ENCODE measurements around the gene TSPEAR. TPM values are rescaled to one million over a fixed set of nuclear protein-coding genes. Genes with fewer than 3 reads are reported as not detected.
"Not testable (repeated sequence)": the region's sequence is repeated elsewhere in the genome, so short reads cannot be mapped to it uniquely, and the experiment has no call there.

TSPEAR gene
- polyA plus RNA-seq, 1 of the 3 experiments (the other 2 are of a cell fraction) = 0.08 TPM

GRCh38 chr21:44601596-44602462 lies 109.5 kb downstream of the TSPEAR start:
- 22% methylated on average over 16 of the region's 23 CpGs for WGBS (ENCODE audit: low lambda C conversion rate)
- Histone ChIP-seq H3K9me3 (no peaks in the 10 kb centered on the region), H4K20me1 (ENCODE audit: insufficient read depth) (no peaks in the 10 kb centered on the region), H3K79me2 (ENCODE audit: insufficient read depth) (no peaks in the 10 kb centered on the region), H3K4me3 (ENCODE audit: low read depth in 2 of 2, low read length in 1 of 2) (no peak overlapping the region), H3K9me2 (no peaks in the 10 kb centered on the region), H3K36me3 (replicated peaks in 1 of 2; ENCODE audit: control insufficient read depth in 1 of 2, insufficient read depth in 2 of 2, low read length in 1 of 2) (no peaks in the 10 kb centered on the region), H3K4me2 (no peak overlapping the region), H3K9ac (no peak overlapping the region), H3K27me3 (ENCODE audit: insufficient read depth) (peaks cover 10% of the 10 kb centered on the region; the same call in 1 of the 2 replicates), H3K27ac (ENCODE audit: low read depth in 2 of 2, low read length in 1 of 2) (no peak overlapping the region), H2AFZ (ENCODE audit: low read depth) (no peak overlapping the region), H3F3A (replicated peaks; ENCODE audit: insufficient read depth) (no peaks in the 10 kb centered on the region), H3K4me1 (ENCODE audit: control insufficient read depth in 1 of 2, insufficient read depth in 2 of 2, low read depth in 1 of 2, low read length in 1 of 2) (no peaks in the 10 kb centered on the region; a peak in 1 of 4 replicates)
- no peak for TF ChIP-seq MEF2A (IDR thresholded peaks at IDR 0.05; ENCODE audit: borderline replicate concordance, low read depth)
- no peak for TF ChIP-seq PBX3 (IDR thresholded peaks at IDR 0.05)
- TF ChIP-seq TAF1 (IDR thresholded peaks at IDR 0.05; ENCODE audit: borderline replicate concordance, low read depth, low read length) = no peak
- TF ChIP-seq RXRA (IDR thresholded peaks at IDR 0.05; ENCODE audit: borderline replicate concordance, low read depth) = no peak
- TF ChIP-seq, protein P1, sequence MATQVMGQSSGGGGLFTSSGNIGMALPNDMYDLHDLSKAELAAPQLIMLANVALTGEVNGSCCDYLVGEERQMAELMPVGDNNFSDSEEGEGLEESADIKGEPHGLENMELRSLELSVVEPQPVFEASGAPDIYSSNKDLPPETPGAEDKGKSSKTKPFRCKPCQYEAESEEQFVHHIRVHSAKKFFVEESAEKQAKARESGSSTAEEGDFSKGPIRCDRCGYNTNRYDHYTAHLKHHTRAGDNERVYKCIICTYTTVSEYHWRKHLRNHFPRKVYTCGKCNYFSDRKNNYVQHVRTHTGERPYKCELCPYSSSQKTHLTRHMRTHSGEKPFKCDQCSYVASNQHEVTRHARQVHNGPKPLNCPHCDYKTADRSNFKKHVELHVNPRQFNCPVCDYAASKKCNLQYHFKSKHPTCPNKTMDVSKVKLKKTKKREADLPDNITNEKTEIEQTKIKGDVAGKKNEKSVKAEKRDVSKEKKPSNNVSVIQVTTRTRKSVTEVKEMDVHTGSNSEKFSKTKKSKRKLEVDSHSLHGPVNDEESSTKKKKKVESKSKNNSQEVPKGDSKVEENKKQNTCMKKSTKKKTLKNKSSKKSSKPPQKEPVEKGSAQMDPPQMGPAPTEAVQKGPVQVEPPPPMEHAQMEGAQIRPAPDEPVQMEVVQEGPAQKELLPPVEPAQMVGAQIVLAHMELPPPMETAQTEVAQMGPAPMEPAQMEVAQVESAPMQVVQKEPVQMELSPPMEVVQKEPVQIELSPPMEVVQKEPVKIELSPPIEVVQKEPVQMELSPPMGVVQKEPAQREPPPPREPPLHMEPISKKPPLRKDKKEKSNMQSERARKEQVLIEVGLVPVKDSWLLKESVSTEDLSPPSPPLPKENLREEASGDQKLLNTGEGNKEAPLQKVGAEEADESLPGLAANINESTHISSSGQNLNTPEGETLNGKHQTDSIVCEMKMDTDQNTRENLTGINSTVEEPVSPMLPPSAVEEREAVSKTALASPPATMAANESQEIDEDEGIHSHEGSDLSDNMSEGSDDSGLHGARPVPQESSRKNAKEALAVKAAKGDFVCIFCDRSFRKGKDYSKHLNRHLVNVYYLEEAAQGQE (IDR thresholded peaks at IDR 0.05; ENCODE audit: low read depth, low read length) = no peak
- no peak for TF ChIP-seq SMC3 (IDR thresholded peaks at IDR 0.05; ENCODE audit: low read depth, low read length)
- TF ChIP-seq GATA2 (CRISPR knock-in tag; IDR thresholded peaks at IDR 0.05) = no peak
- no peak for TF ChIP-seq ZBTB33 (IDR thresholded peaks at IDR 0.05; ENCODE audit: borderline replicate concordance, low read depth)
- no peak for TF ChIP-seq FOXM1 (IDR thresholded peaks at IDR 0.05; ENCODE audit: low read depth)
- no peak for TF ChIP-seq GABPA (IDR thresholded peaks at IDR 0.05; ENCODE audit: low read depth)
- TF ChIP-seq ELF1 (IDR thresholded peaks at IDR 0.05) = no peak
- TF ChIP-seq JUND (IDR thresholded peaks at IDR 0.05) = no peak
- no peak for TF ChIP-seq EZH2phosphoT487 (IDR thresholded peaks at IDR 0.05; ENCODE audit: borderline replicate concordance, low read depth)
- TF ChIP-seq MXI1 (IDR thresholded peaks at IDR 0.05; ENCODE audit: low read depth, low read length) = no peak
- no peak for TF ChIP-seq RCOR1 (IDR thresholded peaks at IDR 0.05; ENCODE audit: low read length)
- TF ChIP-seq RFX5 (IDR thresholded peaks at IDR 0.05; ENCODE audit: low read length) = no peak
- TF ChIP-seq TCF12 (IDR thresholded peaks at IDR 0.05) = no peak
- CTCF ChIA-PET = interaction anchor here (1.5 kb wide), 1 partner anchor 192 kb away, joined by 4 read pairs; no protein-coding TSS in a partner anchor
- DNase-seq = no peak
- POLR2A ChIA-PET = no interaction called here

GRCh38 chr21:44601091-44601490 lies 110.3 kb downstream of the TSPEAR start:
- H3K27me3 ChIP-seq (ENCODE audit: insufficient read depth) = peaks cover 10% of the 10 kb centered on the region; the same call in 1 of the 2 replicates
- H3K36me3 ChIP-seq (replicated peaks in 1 of 2; ENCODE audit: control insufficient read depth in 1 of 2, insufficient read depth in 2 of 2, low read length in 1 of 2); H3K9me2 ChIP-seq; DNase-seq; H3K9me3 ChIP-seq; H2AFZ ChIP-seq (ENCODE audit: low read depth); H4K20me1 ChIP-seq (ENCODE audit: insufficient read depth); H3F3A ChIP-seq (replicated peaks; ENCODE audit: insufficient read depth); H3K9ac ChIP-seq; H3K4me1 ChIP-seq (ENCODE audit: control insufficient read depth in 1 of 2, insufficient read depth in 2 of 2, low read depth in 1 of 2, low read length in 1 of 2); H3K4me3 ChIP-seq (ENCODE audit: low read depth in 2 of 2, low read length in 1 of 2); H3K27ac ChIP-seq (ENCODE audit: low read depth in 2 of 2, low read length in 1 of 2); CTCF ChIA-PET; H3K4me2 ChIP-seq; H3K79me2 ChIP-seq (ENCODE audit: insufficient read depth); POLR2A ChIA-PET: not testable (repeated sequence)
- WGBS (ENCODE audit: low lambda C conversion rate) = 18% methylated on average over 6 of the region's 10 CpGs

All from SK-N-SH (cell line).